ENCODE data around the gene ANTXR1.

- no peak for TF ChIP-seq CTCF (IDR thresholded peaks at IDR 0.05; ENCODE audit: low read depth, low read length)
- no peak for TF ChIP-seq EZH2phosphoT487 (IDR thresholded peaks at IDR 0.05; ENCODE audit: low read depth)
Observed at GRCh38 chr2:68971591-68972231, 41.3 kb upstream of the ANTXR1 start.
